ENCODE data around the gene NBEAL1.
"Not testable (repeated sequence)": the region's sequence is repeated elsewhere in the genome, so short reads cannot be mapped to it uniquely, and the experiment has no call there.

Gene NBEAL1

DNA sequence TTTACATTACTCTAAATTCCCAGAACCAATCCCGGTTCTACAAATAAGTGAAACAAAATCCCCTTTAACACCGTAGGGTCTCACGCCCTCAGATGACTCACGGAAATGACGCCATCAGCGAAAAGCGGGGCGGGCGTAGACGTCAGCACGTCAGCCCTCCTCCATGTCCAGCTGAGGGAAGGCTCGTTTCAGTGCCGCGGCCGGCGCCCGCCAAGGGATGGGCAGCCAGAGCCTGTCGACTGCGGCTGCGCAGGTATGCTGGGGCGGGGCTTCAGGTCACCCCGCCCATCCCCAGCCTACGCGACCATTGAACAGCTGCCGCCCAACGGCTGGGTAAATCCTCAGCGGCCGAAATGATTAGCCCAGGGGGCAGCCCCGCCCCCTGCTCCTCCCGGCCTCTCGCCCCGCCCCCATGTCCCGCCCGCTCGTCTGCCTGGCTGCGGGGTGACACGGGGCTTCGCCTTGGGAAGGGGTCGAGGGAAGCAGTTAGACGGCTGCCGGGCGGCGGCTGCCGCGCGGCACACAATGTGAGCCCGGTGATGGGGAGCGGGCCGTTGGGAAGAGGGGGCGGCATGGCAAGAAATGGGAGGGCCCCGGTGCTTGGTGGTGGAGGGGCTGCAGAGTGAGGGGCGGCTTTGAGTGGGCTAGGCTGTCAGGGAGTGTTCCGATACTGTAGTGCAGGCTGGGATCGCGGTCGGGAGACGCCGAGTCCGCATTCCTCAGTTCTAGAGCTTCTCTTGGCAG is at the start of gene NBEAL1:
NBEAL1 (plus strand) TSS at position 420 of the 744 bp plus-strand sequence. CDS start 1,510 bp downstream, outside the sequence.
- Histone ChIP-seq H3K4me1 (ENCODE audit: control insufficient read depth, insufficient read depth, low read length, unreplicated experiment) (peaks cover 5% of the 10 kb centered on the region), H3K27ac (ENCODE audit: low read depth, low read length) (peak within 1 kb of the TSS; percentile 98)

DNA sequence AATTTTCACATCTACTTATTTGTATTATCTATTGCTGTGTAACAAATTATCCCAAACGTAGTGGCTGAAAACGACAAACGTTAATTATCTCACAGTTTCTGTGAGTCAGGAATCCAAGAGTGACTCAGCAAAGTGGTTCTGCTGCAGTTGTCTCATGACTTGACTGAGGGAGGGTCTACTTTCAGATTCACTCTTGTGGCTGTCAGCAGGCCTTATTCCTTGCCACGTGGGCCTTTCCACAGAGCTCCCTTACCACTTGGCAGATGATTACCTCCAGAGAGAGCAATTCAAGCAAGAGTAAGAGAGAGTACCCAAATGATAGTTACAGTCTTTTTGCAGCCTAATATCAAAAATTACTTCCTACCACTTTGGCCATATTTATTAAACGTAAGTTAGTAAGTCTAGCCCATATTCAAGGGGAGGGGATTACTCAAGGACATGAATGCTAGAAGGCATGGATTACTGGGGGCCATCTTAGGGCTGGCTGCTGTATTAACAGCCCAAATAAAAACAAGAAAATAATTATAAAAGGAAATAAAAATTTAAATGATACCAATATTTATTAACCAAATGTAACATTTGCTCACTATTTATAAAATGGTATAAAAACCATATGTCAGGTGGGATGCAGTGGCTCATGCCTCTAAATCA is 48.7 kb upstream of the NBEAL1 start:
- no peak overlapping the region for H3K4me3 ChIP-seq (ENCODE audit: low read depth, low read length)
- H3K4me1 ChIP-seq (ENCODE audit: control insufficient read depth, insufficient read depth, low read length, unreplicated experiment): peaks cover 3% of the 10 kb centered on the region
- H3K79me2 ChIP-seq (ENCODE audit: control insufficient read depth, insufficient read depth, low read length, unreplicated experiment): no peaks in the 10 kb centered on the region
- peak overlapping the region; percentile 36 for H3K27ac ChIP-seq (ENCODE audit: low read depth, low read length)
- H2AFZ ChIP-seq (ENCODE audit: low read length, unreplicated experiment): peak overlapping the region; percentile 35
- H3K27me3 ChIP-seq (ENCODE audit: insufficient read depth, low read length): no peaks in the 10 kb centered on the region
- H3K36me3 ChIP-seq (ENCODE audit: insufficient read depth, low read length): no peaks in the 10 kb centered on the region

More for the DNA sequence above, at the start of gene NBEAL1:
- Histone ChIP-seq H3K36me3 (ENCODE audit: insufficient read depth, low read length) (no peaks in the 10 kb centered on the region), H3K27me3 (ENCODE audit: insufficient read depth, low read length) (no peaks in the 10 kb centered on the region), H3K4me3 (ENCODE audit: low read depth, low read length) (peak within 1 kb of the TSS; percentile 93), H2AFZ (ENCODE audit: low read length, unreplicated experiment) (peak within 1 kb of the TSS; percentile 84), H3K79me2 (ENCODE audit: control insufficient read depth, insufficient read depth, low read length, unreplicated experiment) (peaks cover 45% of the 10 kb centered on the region)

- H3K79me2 ChIP-seq (ENCODE audit: control insufficient read depth, insufficient read depth, low read length, unreplicated experiment); H3K4me3 ChIP-seq (ENCODE audit: low read depth, low read length); H3K27me3 ChIP-seq (ENCODE audit: insufficient read depth, low read length); H3K27ac ChIP-seq (ENCODE audit: low read depth, low read length); H3K4me1 ChIP-seq (ENCODE audit: control insufficient read depth, insufficient read depth, low read length, unreplicated experiment); H3K36me3 ChIP-seq (ENCODE audit: insufficient read depth, low read length); H2AFZ ChIP-seq (ENCODE audit: low read length, unreplicated experiment): not testable (repeated sequence)
These were observed 45.3 kb upstream of the NBEAL1 start for GRCh38 chr2:202969404-202969803.

GRCh38 chr2:202976809-202977208 is 37.9 kb upstream of the NBEAL1 start:
- H2AFZ ChIP-seq (ENCODE audit: low read length, unreplicated experiment): no peak overlapping the region
- H3K4me3 ChIP-seq (ENCODE audit: low read depth, low read length): no peak overlapping the region
- H3K36me3 ChIP-seq (ENCODE audit: insufficient read depth, low read length): no peaks in the 10 kb centered on the region
- no peaks in the 10 kb centered on the region for H3K4me1 ChIP-seq (ENCODE audit: control insufficient read depth, insufficient read depth, low read length, unreplicated experiment)
- no peaks in the 10 kb centered on the region for H3K27me3 ChIP-seq (ENCODE audit: insufficient read depth, low read length)
- H3K79me2 ChIP-seq (ENCODE audit: control insufficient read depth, insufficient read depth, low read length, unreplicated experiment): no peaks in the 10 kb centered on the region
- H3K27ac ChIP-seq (ENCODE audit: low read depth, low read length): no peak overlapping the region

DNA sequence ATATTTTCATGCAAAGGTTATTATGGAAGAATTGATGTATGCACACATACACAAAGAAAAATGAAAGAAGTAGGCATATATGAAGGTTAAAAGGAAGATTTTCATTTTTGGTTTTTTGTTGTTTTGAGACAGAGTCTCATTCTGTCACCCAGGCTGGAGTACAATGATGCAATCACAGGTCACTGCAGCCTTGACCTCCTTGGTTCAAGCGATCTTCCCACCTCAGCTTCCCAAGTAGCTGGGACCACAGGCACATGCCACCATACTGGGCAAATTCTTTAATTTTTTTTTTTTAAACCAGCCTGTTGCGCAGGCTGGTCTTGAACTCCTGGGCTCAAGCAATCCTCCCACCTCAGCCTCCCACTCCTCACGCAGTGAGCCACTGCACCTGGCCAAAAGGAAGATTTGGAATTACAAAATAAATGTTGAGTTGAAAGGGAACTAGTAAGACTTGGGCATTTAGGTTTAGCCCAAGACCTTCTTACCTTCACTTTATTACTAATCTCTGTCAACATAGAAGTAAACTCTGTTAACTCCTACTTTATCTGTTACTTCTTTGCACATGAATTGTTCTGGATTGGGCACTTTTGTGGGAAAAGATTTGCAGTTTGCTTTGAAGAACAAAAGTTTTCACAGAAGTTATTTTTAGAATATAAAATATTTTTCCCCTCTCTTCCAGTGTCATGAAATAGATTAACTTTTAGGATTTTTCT is 31.7 kb upstream of the NBEAL1 start:
- no peaks in the 10 kb centered on the region for H3K4me1 ChIP-seq (ENCODE audit: control insufficient read depth, insufficient read depth, low read length, unreplicated experiment)
- H3K27ac ChIP-seq (ENCODE audit: low read depth, low read length): no peak overlapping the region
- H3K36me3 ChIP-seq (ENCODE audit: insufficient read depth, low read length): no peaks in the 10 kb centered on the region
- H3K4me3 ChIP-seq (ENCODE audit: low read depth, low read length): no peak overlapping the region
- H2AFZ ChIP-seq (ENCODE audit: low read length, unreplicated experiment): no peak overlapping the region
- no peaks in the 10 kb centered on the region for H3K27me3 ChIP-seq (ENCODE audit: insufficient read depth, low read length)
- no peaks in the 10 kb centered on the region for H3K79me2 ChIP-seq (ENCODE audit: control insufficient read depth, insufficient read depth, low read length, unreplicated experiment)

- Histone ChIP-seq H2AFZ (ENCODE audit: low read length, unreplicated experiment) (no peak overlapping the region), H3K79me2 (ENCODE audit: control insufficient read depth, insufficient read depth, low read length, unreplicated experiment) (no peaks in the 10 kb centered on the region), H3K36me3 (ENCODE audit: insufficient read depth, low read length) (no peaks in the 10 kb centered on the region), H3K27ac (ENCODE audit: low read depth, low read length) (no peak overlapping the region), H3K4me1 (ENCODE audit: control insufficient read depth, insufficient read depth, low read length, unreplicated experiment) (no peaks in the 10 kb centered on the region), H3K4me3 (ENCODE audit: low read depth, low read length) (no peak overlapping the region), H3K27me3 (ENCODE audit: insufficient read depth, low read length) (no peaks in the 10 kb centered on the region)
These were observed 24.9 kb upstream of the NBEAL1 start for GRCh38 chr2:202989749-202990148.

DNA sequence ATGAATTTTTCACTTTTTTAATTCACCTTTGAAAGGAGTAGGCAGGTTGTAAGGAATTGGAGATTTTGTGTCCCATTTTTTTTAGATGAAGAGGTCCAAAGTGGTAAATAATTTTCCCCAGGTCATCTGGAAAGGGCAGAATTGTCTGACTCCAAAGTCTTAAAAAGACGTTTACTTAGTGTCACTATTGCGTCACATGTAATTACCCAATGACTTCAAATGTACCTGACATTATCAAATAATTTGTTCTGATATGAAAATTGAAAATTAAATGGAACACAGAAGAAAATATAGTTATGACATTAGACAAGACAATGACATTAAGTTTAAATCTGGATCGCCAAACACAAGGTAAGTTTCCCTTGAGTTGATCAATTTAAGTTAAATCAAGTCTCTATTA is 24.2 kb upstream of the NBEAL1 start:
- Histone ChIP-seq H3K4me1 (ENCODE audit: control insufficient read depth, insufficient read depth, low read length, unreplicated experiment) (no peaks in the 10 kb centered on the region), H3K79me2 (ENCODE audit: control insufficient read depth, insufficient read depth, low read length, unreplicated experiment) (no peaks in the 10 kb centered on the region), H3K27me3 (ENCODE audit: insufficient read depth, low read length) (no peaks in the 10 kb centered on the region), H3K36me3 (ENCODE audit: insufficient read depth, low read length) (no peaks in the 10 kb centered on the region), H3K27ac (ENCODE audit: low read depth, low read length) (no peak overlapping the region), H3K4me3 (ENCODE audit: low read depth, low read length) (no peak overlapping the region), H2AFZ (ENCODE audit: low read length, unreplicated experiment) (no peak overlapping the region)

- not testable (repeated sequence) for H3K27ac ChIP-seq (ENCODE audit: low read depth, low read length); H3K36me3 ChIP-seq (ENCODE audit: insufficient read depth, low read length); H3K4me3 ChIP-seq (ENCODE audit: low read depth, low read length)
These were observed 17.6 kb upstream of the NBEAL1 start for GRCh38 chr2:202997113-202997512.

DNA sequence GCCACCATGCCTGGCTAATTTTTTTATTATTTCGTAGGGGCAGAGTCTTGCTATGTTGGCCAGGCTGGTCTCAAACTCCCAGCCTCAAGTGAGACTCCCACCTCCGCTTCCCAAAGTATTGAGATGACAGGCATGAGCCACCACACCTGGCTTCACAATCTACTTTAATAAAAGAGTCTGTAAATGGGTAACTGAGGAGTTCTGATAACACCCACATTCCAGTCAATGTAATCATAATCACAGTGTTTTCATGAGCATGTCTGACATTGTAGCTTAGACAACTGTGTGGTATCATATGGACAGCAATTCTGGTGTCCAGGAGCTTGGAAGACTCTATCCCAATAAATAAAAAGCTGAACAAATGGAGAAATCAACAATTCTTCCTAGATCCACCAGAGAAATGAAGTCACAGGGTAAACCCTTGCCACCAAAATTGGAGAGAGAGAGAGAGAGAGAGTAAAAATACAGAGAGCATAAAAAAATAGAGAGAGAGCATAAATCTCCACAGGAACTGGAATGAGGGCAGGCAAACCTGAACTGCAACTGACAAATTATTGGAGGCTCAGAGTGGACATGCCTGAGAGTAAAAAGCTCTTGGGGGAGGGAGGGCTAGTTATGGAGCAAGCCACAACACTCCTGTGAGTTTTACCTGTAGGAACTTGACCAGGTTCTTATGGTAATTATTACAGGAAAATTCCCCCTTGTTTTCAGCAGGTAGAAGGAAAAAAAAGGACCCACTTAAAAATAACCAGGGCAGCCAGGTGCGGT is 12.4 kb upstream of the NBEAL1 start:
- Histone ChIP-seq H3K36me3 (ENCODE audit: insufficient read depth, low read length) (no peaks in the 10 kb centered on the region), H3K4me3 (ENCODE audit: low read depth, low read length) (no peak overlapping the region)

More at GRCh38 chr2:202997113-202997512, 17.6 kb upstream of the NBEAL1 start:
- H3K79me2 ChIP-seq (ENCODE audit: control insufficient read depth, insufficient read depth, low read length, unreplicated experiment); H2AFZ ChIP-seq (ENCODE audit: low read length, unreplicated experiment); H3K27me3 ChIP-seq (ENCODE audit: insufficient read depth, low read length); H3K4me1 ChIP-seq (ENCODE audit: control insufficient read depth, insufficient read depth, low read length, unreplicated experiment): not testable (repeated sequence)

GRCh38 chr2:203003716-203004115 is 11.0 kb upstream of the NBEAL1 start:
- Histone ChIP-seq H3K27ac (ENCODE audit: low read depth, low read length) (no peak overlapping the region), H3K36me3 (ENCODE audit: insufficient read depth, low read length) (no peaks in the 10 kb centered on the region), H2AFZ (ENCODE audit: low read length, unreplicated experiment) (no peak overlapping the region), H3K79me2 (ENCODE audit: control insufficient read depth, insufficient read depth, low read length, unreplicated experiment) (no peaks in the 10 kb centered on the region), H3K4me1 (ENCODE audit: control insufficient read depth, insufficient read depth, low read length, unreplicated experiment) (no peaks in the 10 kb centered on the region), H3K27me3 (ENCODE audit: insufficient read depth, low read length) (no peaks in the 10 kb centered on the region), H3K4me3 (ENCODE audit: low read depth, low read length) (no peak overlapping the region)

More for the DNA sequence above, 12.4 kb upstream of the NBEAL1 start:
- Histone ChIP-seq H2AFZ (ENCODE audit: low read length, unreplicated experiment) (no peak overlapping the region), H3K79me2 (ENCODE audit: control insufficient read depth, insufficient read depth, low read length, unreplicated experiment) (no peaks in the 10 kb centered on the region), H3K27ac (ENCODE audit: low read depth, low read length) (no peak overlapping the region), H3K4me1 (ENCODE audit: control insufficient read depth, insufficient read depth, low read length, unreplicated experiment) (no peaks in the 10 kb centered on the region), H3K27me3 (ENCODE audit: insufficient read depth, low read length) (no peaks in the 10 kb centered on the region)
